HG03558 (cell line): Measurements from ENCODE around the gene ATP13A5.

Experiments
- ATAC-seq: cut with Tn5 transposase; IDR thresholded peaks from one replicate; pipeline ENCODE4 v1.9.1; 2021; ENCODE audit warnings: moderate number of reproducible peaks; ENCODE audit not compliant: unreplicated experiment; ENCODE audit errors: extremely low read depth

The ATP13A5 gene

GRCh38 chr3:193270451-193270850 is 108.1 kb downstream of the ATP13A5 start:
- ATAC-seq, result no peak

GRCh38 chr3:193269343-193270028 is 109.1 kb downstream of the ATP13A5 start:
- no peak for ATAC-seq

- ATAC-seq, result no peak
Observed at GRCh38 chr3:193262707-193263106, 115.8 kb downstream of the ATP13A5 start.

- ATAC-seq, result no peak
Observed at GRCh38 chr3:193261970-193262369, 116.6 kb downstream of the ATP13A5 start.

- no peak for ATAC-seq
Observed at GRCh38 chr3:193253986-193254660, 124.4 kb downstream of the ATP13A5 start.

GRCh38 chr3:193250492-193250891 is 128.1 kb downstream of the ATP13A5 start:
- ATAC-seq, result no peak

- ATAC-seq, result no peak
Observed at GRCh38 chr3:193248848-193249468, 129.6 kb downstream of the ATP13A5 start.

GRCh38 chr3:193243571-193243970 is 135.0 kb downstream of the ATP13A5 start:
- no peak for ATAC-seq

- ATAC-seq, result no peak
Observed at GRCh38 chr3:193241716-193242115, 136.8 kb downstream of the ATP13A5 start.

DNA sequence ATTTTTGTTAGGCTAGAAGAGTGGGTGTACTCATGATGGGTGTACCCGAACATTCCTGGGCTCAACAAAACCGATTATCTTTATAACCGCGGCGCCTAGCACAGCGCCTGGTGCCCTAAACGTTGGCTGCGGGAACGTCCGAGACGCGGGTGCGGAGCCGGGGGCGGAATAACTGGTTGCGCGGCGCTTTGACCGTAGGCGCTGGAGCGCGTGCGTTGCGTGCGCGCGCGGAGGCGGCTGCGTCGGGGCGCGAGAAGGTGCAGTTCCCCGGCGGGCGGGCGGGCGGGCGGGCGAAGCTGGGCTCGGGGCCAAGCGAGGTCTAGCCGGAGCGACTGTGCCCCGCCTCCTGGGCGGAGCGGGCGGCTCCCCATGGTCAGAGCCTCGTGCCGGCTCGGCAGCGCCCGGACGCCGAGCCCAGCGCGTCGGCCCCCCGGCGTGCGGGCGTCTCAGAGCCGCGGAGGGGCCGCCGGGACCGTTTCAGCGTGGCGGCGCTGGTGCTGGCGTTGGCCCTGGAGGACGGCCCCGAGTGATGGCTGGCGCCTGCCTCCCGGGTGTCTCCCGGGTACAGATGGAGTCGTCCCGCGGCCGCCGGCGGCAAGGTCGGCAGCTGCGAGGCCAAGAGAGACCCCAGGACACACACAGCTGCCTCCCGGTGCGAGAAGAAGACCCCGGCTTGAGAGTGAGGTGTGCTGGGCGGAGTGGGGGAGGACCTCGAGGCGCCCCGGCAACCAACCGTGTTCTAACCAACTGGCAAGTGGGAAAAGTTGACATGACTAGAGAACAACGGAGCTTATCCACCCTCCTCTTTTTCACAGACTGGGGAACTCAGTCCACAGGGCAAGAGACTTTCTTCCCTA is 137.5 kb downstream of the ATP13A5 start, which contains the start of gene PLAAT1:
Gene PLAAT1 (plus strand): TSS at position 373 of the 857 bp plus-strand sequence. CDS start 14,429 bp downstream, outside the sequence.
- ATAC-seq, result no peak

- no peak for ATAC-seq
Observed at GRCh38 chr3:193240436-193240849, 138.1 kb downstream of the ATP13A5 start.

GRCh38 chr3:193237030-193237429 is 141.5 kb downstream of the ATP13A5 start:
- ATAC-seq, result no peak

DNA sequence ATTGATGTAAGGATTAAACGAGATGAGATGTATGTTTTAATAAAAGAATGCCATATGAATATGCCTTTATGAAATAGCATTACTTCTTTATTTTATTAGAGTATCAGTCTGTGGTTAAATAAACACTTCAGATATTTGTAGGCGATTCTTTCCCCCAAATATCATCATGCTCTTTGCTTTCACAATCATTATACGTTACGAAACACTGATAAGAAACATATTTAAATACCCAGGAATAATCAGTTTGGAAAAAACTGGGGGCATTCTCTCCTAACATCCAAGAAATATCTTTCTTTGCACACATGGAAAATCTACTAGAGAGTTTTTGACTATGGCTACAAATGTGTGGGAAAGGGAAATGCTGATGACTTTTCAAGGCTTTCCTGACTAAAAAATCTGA is 142.0 kb downstream of the ATP13A5 start:
- ATAC-seq, result no peak

- no peak for ATAC-seq
Observed at GRCh38 chr3:193231201-193231600, 147.4 kb downstream of the ATP13A5 start.

DNA sequence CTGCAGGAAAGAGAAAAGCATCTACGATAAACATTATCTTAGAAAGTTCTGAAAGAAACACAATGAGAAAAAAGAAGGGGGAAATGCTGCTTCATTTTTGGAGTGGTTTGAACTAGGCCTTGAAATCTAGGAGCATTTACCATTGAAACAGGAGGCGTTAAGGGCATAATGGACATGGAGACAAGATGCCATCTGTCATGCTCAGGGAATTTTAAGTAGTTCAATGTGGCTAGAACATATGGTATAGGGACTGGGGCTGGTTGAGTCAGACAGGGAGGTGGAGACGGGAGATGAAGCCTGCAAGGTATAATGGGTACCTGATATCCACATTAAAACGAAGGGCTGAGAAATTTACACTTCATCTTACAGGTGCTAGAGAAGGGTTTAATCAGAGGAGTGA is 147.9 kb downstream of the ATP13A5 start:
- ATAC-seq, result no peak

DNA sequence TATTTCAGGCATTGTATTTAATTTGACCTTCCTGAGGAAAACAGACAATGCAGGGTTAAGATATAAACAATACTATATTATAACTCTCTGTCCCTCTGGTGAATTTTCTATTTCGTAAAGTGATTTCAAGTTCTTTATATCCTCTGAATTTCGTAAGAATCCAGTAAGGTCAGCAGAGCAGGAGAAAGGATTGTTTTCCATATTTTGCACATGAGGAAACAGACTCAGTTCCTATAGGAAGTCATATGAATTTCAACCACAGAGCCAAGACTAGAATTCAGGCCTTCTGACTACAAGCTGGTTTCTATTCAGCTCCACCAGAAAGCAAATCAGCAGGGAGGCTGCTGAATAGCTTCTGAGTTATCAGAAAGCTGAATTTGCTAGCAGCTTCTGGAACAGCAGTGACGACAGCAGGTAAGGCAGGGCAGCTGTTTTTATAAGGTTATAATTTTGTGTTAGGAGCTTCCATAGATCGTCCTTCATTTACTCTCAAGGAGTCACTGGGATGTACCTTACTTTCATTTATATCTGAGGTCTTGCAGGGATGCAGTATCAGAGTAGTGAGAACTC is 148.6 kb downstream of the ATP13A5 start:
- no peak for ATAC-seq

- ATAC-seq, result no peak
Observed at GRCh38 chr3:193228206-193228605, 150.3 kb downstream of the ATP13A5 start.

- no peak for ATAC-seq
Observed at GRCh38 chr3:193225302-193226125, 153.0 kb downstream of the ATP13A5 start.
